ENCODE results near the gene KDSR.
"Not testable (repeated sequence)": the region's sequence is repeated elsewhere in the genome, so short reads cannot be mapped to it uniquely, and the experiment has no call there.

KDSR gene

DNA sequence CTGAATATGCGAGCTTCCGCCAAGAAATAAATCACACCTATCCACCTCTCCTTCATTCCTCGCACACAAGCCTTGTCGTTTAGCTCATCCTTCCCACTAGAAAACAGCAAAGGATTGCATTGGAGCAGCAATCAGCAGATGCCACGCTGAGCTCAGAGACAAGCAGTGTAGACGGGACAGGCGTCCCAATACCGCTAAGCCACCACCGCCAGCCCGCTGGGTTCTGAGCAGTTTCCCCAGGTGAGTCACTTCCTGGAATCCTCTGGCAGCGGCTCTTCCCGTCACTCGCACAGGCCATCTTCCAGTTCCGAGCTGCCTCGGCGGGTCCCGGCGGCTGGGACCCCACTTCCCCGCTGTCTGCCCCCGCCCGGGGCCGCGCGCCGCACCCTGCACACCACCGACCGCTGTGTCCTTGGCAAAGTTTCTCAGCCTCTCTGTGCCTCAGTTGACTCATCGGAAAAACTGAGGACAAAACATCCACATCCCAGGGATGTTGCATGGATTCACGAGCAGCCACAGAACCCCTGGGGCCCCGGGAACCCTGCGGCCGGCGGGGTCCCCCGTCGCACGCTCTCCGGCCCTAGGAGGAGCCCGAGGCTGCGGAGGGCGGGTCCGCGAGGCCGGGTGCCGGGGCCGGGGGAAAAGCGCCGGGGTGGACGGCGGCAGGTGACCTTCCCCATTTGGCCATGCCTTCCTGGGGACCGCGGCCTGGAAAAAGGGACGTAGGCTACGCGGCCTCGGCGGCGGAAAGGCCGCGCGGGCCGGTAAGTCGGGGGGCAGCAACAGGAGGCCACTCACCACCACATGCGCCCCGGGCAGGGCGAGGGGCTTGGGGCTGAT is 573 bp downstream of the KDSR start:
- in situ Hi-C loops (cut with MboI; ENCODE audit: low sequenced_read_pairs) = no loop called here

DNA sequence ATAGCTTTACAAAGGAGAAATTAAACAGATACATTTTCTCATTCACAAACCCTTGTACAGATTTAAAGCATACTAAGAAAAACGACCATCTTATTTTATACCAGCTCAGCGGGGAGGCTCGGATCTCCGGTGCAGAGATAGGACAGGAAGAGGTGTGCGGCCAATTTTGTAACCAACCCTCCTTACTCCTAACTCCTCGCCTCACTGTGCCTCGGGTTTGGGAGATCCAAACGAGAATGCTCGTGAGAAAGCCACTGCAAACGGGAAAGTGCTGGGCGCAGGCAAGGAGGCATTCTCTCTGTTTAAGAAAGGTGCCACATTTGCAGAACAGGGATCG is 1.2 kb downstream of the KDSR start:
- in situ Hi-C loops (cut with MboI; ENCODE audit: low sequenced_read_pairs) = no loop called here

DNA sequence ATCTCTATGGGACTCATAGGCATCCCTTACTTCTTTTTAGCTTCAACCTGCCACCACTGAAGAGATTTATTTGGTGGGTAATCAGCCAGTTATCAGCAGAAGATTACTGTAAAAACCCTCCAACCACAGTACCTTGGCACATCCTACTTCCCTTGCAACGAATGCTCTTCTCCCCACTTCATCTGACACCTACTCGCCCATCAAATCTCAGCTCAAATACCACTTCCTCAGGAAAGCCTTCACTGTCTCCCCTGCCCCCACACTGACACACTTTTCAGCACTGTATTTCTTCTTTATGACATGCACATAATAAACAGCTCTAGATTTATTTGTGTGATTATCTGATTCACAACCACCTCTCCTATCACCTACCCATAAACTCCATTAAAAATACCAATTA is 3.1 kb downstream of the KDSR start:
- in situ Hi-C loops (cut with MboI; ENCODE audit: low sequenced_read_pairs) = no loop called here

DNA sequence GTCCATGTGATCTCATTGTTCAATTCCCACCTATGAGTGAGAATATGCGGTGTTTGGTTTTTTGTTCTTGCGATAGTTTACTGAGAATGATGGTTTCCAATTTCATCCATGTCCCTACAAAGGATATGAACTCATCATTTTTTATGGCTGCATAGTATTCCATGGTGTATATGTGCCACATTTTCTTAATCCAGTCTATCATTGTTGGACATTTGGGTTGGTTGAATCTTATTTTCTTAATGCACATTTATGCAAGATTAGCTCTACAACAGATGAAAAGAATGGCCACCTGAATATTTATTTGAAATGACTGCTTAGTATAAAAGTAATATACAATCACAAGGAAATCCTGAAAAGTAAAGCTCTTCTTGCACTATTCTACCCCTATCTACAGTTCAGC is 3.6 kb downstream of the KDSR start:
- in situ Hi-C loops (cut with MboI; ENCODE audit: low sequenced_read_pairs) = not testable (repeated sequence)

DNA sequence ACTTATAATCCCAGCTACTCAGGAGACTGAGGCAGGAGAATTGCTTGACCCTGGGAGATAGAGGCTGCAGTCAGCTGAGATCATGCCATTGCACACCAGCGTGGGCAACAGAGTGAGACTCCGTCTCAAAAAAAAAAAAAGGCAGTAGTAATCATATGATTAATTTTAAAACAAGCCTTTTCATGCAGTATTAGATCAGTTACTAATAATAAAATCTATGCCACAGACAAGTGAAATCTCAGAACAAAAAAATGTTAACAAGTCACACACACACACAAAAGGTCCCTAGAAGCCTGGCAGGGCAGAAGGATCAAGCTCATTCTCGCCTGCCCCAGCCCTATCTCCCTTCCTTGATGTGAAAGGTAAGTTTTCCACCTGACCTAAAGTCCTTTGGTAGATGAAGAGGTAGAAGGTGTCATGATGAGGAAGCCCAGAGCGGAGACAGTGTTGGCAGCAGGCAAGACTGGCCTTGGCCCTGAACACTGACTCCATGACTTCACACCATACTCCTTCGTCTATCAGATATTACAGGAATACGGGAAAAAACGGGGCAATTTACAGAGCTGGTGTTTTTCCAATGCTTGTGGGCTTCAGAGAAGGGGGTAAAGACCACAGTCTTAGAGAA is 10.6 kb downstream of the KDSR start:
- in situ Hi-C loops (cut with MboI; ENCODE audit: low sequenced_read_pairs) = no loop called here

DNA sequence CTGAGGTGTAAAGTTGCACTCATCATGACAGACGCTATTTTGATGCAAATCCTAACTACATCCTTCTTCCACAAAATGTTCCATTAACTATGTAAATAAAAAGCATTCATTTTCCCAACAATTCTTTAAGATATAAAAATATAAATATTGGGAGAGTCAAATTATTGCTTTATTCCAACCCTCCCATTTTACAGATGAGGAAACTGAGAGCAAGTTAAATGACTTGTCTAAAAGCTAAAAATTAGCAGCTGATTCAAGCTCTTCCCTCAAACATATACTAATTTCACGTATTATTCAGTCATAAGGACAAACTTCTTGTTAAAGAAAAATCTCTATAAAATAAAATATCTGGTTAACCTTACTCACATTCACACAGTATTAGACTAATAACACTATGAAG is 16.8 kb downstream of the KDSR start:
- in situ Hi-C loops (cut with MboI; ENCODE audit: low sequenced_read_pairs) = no loop called here

DNA sequence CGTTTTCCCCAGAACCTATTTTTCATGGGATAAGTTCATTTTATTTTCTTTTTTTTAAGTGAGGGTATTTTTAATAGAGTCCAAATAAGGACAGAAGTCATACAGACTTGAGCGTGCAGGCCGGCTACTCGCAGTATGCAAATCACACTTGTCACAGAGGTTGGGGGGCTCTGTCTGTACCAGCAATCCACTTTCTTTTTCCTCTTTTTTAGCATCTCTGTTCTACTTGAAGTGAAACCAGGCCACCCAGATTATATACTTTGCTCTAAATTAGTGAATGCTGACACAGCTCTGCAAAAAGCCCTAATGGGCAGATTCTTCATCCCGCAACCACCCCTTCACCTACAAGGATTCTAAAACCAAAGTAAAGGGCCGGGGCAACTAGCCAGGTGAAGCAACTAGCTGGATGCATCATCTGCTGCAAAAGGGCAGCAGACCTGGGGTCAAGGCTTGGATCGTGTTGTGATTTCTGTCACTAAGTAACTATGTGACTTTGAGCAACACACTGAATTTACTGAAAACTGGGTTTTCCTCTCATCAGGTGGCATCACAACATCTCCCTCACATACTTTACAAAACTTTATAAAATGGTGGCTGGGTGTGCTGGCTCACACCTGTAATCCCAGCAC is 18.4 kb downstream of the KDSR start:
- in situ Hi-C loops (cut with MboI; ENCODE audit: low sequenced_read_pairs) = no loop called here

DNA sequence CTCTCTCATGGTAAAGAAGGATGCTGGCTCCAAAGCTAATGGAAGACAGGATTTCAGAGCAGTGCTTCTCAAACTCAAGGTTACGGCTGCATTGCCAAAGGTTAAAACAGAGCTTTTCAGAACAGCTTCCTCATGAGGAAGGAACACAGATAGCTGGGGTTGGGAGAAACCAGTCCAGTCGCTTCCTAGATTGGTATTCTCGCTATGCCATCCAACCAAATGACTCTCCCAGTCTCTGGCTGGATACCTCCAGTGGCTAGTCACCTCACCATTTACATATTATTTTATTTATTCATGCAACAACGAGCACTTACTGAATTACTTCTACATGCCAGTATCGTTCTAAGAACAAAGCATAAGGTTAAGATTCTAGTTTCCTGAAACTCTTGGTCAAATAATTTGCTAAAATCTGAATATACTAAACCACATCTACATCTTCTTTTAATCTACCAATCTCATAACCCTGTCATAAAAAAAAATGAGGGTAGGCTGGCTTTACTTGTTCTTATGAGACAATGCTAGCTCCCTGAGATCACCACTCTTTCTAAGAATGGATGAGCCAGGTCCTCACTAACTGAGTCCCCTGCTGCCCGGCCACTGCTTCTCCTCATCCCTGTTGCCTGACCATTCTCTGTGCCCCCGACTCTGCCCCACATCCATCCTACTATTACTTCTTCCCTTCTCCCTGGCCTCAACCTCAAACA is 20.4 kb downstream of the KDSR start:
- in situ Hi-C loops (cut with MboI; ENCODE audit: low sequenced_read_pairs) = no loop called here

DNA sequence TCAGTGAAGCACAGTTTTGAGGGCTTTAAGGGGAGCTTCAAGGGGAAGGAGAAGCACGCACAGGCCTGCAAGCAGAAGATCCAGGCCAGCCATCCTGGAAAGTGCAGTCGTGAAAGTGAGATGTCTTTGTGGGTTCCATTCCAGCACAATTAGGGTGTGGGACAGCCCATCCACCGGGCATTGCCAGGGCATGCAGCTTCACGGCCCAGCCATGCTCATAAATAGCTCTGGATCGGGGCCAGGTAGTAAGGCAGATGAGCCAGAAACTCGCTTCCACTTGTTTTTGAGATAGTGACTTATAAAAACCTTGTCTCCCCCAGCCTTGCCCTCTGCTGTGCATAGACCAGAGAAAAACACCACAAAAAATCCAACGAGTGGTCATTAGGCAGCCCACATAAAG is 21.0 kb downstream of the KDSR start:
- in situ Hi-C loops (cut with MboI; ENCODE audit: low sequenced_read_pairs) = no loop called here

DNA sequence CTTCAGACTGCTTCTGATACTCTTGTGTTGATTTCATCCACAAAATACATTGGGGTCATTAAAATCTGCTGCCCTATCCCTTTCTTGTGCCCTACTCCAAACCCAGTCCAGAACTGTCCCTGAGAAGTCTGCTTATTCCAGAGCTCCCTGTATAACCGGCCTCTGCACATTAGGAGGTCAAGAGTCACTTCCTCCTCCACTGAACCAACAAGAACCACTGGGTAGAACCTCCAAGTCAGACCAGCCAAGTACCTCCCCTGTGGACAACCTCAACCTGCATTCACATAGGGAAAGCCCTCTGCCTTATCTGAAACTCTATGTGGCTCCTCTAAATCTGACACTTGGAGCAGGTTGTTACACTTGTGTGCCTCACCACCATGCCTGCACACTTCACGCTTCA is 22.1 kb downstream of the KDSR start:
- in situ Hi-C loops (cut with MboI; ENCODE audit: low sequenced_read_pairs) = no loop called here

DNA sequence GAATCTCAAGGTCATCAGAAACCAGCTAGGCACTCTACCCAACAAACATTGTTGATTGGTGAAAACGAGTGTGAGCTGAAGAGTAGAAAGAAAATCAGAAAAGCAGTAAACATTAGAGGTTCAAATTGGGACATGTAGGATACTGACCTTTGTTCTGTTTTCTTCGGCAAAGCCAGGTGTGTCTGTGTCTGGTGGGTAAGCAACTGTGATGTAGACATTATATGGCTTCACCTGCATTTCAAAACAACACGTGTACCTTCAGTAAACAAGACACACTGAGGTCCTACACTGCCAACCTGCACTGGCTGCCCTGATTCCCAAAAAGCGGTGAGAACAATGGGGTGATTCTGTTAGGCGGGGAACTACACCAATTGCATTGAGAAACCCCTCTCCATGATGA is 22.7 kb downstream of the KDSR start:
- in situ Hi-C loops (cut with MboI; ENCODE audit: low sequenced_read_pairs) = no loop called here

DNA sequence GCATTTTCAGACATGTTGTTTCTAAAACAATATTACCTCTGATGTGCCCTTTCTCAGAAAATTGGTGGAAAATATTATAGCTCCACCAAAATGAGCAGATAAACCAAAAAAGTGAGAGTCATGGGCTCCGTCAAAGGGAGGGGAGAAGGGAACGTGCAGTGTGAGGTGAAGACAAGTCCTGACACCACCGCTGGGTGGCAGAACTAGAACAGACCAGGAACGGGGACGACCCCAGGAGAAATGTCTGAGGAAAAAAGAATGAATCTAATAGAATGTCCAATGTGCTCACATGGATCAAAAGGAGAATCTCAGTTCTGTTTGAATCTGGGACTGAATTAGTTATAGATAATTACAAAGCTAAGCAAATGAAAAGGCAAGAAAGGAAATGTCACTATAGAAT is 24.8 kb downstream of the KDSR start:
- in situ Hi-C loops (cut with MboI; ENCODE audit: low sequenced_read_pairs) = no loop called here

DNA sequence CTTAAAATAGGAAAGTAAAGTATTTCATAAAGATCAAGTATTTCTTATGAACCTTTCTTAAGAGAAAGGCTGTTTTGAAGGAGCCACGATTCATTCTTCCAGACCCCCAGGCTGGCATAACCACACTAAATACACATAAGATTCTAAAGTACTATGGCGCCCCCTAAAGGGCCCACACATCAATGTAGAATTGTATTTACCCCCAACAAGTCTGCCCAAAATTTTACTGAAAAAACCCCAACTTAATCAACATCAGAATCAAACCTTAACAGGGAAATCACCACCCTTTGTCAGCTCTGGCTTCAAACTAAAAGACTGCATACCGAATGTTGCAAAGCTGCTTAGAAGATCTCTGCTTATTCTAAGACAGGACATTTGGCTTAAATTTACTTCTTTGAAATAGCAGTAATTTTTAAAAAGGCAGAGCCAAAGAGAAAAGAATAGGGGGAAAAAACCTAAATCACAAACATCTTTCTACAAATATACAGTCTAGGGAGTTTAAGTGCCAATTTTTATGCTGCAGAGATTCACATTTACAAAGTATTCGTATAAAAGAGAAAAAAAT is 27.0 kb downstream of the KDSR start:
- in situ Hi-C loops (cut with MboI; ENCODE audit: low sequenced_read_pairs) = no loop called here

DNA sequence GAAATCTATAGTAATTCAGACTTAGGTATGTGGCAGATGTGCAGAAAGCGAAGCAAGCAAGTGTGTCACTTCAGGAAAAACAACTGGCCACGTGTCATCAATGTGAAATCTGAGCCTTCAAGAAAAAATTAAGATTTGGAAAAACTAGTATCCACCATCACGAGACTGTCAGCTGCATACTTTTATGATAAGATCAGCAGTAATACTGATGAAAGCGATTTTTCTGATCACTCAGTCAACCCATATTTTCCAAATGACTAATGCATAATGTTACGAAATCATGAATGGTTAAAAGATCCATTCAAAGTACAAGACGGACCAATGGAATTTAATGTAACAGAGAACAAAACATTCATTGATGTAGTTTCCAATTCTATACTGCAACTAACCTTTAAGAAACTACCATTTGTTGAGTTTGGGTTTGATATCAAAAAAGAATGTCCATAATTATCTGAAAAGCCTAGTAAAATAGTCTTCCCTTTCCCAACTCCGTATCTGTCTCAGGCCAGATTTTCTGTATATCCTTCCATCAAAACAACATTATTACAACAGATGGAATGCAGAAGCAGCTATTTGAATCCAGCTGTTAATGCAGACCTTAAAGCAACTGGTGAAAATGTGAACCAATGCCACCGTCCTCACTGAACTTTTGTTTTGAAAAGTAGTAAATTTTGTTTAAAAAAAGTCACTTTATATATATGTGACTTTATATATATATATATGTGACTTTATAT is 30.5 kb downstream of the KDSR start:
- in situ Hi-C loops (cut with MboI; ENCODE audit: low sequenced_read_pairs) = no loop called here

DNA sequence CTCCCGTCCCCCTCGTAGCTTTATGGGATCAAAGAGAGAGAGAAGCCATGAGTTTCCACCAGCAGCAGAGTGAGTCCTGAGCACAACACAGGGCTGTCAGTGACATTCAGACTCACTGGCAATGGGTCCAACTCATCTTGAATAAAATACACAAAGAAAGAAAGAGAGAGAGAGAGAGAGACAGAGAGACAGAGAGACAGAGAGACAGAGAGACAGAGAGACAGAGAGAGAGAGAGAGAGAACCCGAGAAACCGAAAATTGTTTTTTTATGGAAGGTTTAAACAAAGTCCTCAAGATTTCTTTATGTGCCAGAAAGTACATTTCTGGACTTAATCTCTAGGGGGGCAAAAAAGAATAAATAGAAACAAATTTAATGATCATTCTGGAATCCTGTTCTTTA is 35.9 kb downstream of the KDSR start:
- in situ Hi-C loops (cut with MboI; ENCODE audit: low sequenced_read_pairs) = no loop called here

DNA sequence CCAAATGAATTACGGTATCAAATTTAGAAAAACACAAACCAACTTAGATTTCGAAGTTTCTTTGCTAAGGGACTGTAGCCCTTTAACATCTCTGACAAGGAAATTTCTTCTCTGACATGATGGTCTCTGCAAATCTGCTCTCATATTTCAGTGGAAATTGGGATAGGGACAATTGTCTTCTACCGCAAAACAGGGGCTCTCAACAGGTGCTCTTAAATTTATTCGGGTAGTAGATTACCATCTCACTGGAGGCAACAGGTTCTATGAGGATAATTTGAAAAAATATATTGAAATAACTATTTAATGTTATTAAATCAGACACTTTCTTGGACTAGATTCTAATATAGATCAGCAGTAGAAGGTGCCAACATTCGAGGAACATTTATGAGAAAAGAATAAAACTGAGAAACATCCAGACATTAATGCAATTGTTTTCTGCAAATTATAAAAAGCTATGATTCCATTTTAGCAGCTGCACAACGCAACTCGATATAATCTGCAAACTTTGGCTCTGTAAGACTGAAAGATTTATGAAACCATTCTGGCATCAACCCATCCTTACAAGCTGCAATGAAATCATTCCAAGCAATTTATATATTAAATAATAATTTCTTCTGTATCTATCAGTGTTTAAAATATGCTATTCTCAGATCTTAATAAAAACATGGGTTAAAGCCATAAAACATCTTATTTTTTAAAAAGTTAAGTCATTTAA is 37.4 kb downstream of the KDSR start:
- in situ Hi-C loops (cut with MboI; ENCODE audit: low sequenced_read_pairs) = loop anchor here (10.0 kb wide), 1 partner anchor 315 kb away; no protein-coding TSS in a partner anchor

DNA sequence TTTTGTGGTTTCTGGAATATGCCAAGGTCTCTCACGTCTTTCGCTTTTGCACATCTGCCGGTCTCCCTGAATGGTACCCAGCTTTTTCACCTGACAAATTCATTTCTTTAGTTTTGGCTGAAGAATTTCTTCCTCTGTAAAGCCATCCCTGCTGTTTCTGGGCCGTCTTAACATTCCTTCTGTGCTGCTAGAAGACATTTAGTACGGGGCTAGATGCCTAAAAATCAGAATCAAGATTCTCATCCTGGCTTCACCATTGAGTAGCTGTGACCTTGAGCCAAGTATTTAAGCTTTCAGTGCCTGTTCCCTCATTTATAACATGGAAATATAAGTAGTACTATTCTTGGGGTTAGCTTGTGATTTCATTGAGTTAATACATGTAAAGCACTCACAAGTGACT is 41.0 kb downstream of the KDSR start:
- in situ Hi-C loops (cut with MboI; ENCODE audit: low sequenced_read_pairs) = loop anchor here (10.0 kb wide), 1 partner anchor 311 kb away; no protein-coding TSS in a partner anchor

DNA sequence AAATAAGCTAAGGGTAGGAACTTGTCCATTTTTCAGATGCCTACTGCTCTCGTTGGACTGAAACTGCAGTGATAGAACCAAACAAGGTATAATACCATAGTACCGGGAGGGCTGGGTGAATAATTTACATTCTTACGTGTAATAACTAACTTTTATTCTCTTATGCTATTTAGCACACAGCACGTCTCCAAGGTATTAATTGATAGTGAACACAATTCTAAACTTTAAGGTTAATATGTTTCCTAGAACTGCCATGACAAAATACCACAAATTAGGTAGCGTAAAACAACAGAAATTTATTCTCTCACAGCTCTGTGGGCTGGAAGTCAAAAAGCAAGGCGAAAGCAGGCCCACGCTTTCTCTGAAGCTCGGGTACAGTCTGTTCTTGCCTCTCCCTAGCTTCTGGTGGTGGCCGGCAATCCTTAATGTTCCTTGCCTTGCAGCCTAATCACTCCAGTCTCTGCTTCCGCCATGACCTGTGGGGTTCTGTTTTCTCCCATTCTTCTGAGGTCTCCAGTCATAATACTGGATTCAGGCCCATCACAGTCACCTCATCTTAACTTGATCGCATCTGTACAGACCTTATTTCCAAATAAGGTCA is 41.8 kb downstream of the KDSR start:
- in situ Hi-C loops (cut with MboI; ENCODE audit: low sequenced_read_pairs) = loop anchor here (10.0 kb wide), 1 partner anchor 310 kb away; no protein-coding TSS in a partner anchor

DNA sequence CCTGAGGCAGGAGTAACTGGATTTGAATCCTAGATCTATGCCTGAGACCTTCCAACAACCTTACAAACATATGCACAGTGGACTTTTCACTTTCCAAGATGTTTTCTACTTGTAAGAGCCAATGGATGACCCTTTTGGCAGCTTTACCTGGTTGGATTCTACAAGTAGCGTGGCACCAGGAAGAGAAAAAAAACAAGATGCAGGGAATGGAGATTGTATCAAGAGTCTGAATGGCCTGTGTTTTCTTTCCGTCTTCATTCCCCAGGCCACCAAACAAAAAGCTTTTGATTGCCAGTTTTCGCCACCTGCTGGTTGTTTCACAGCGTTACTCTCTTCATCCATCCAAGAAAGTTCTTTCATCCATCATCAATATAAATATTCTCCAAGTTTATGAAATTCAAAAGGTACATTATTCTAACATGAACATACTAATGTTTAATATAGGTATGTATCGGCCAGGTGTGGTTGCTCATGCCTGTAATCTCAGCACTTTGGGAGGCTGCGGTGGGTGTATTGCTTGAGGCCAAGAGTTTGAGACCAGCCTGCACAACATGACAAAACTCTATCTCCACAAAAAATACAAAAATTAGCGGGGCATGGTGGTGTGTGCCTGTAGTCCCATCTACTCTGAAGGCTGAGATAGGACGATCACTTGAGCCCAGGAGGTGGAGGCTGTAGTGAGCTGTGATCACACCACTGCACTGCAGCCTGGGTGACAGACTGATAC is 43.9 kb downstream of the KDSR start:
- in situ Hi-C loops (cut with MboI; ENCODE audit: low sequenced_read_pairs) = loop anchor here (10.0 kb wide), 1 partner anchor 308 kb away; no protein-coding TSS in a partner anchor

All from HL-60/S4 treated with phorbol 12-myristate 13-acetate at 8.2 ng/mL for 4 days and 3 days (cell line).